ENCODE results near the gene ACSM3. TPM values are rescaled to one million over a fixed set of nuclear protein-coding genes. Genes with fewer than 3 reads are reported as not detected.
"Not testable (repeated sequence)": the region's sequence is repeated elsewhere in the genome, so short reads cannot be mapped to it uniquely, and the experiment has no call there.

ACSM3 gene
- total and polyA plus RNA-seq, 4 donors = 10.3 to 48.6 (median 27.3) TPM

- Histone ChIP-seq H3K27me3 (ENCODE audit: control insufficient read depth in 3 of 3, insufficient read depth in 3 of 3, low read length in 2 of 3) (no peaks in the 10 kb centered on the region), H3K9ac (ENCODE audit: insufficient read depth in 1 of 2, low read length in 2 of 2) (no peak overlapping the region), H3K27ac (ENCODE audit: low read depth in 1 of 2, low read length in 1 of 2) (no peak overlapping the region), H3K36me3 (ENCODE audit: control insufficient read depth in 4 of 4, insufficient read depth in 4 of 4, low read length in 4 of 4) (no peaks in the 10 kb centered on the region), H3K4me3 (no peak overlapping the region), H3K9me3 (ENCODE audit: control insufficient read depth in 4 of 4, insufficient read depth in 3 of 4, low read length in 3 of 4) (peaks cover 0 to 2% (median 0%) of the 10 kb centered on the region in 4 donors), H3K4me1 (ENCODE audit: control insufficient read depth in 5 of 5, insufficient read depth in 5 of 5, low read length in 5 of 5) (no peaks in the 10 kb centered on the region)
- DNase-seq (no peak), ATAC-seq (ENCODE audit: insufficient read depth, low FRiP score) (no peak)
- 91 to 100% methylated on average over 1 of the region's 1 CpG for WGBS, 2 donors
- no peak for TF ChIP-seq CTCF (IDR thresholded peaks at IDR 0.05; ENCODE audit: control extremely low read depth, extremely low read depth)
These were observed 14.3 kb upstream of the ACSM3 start for GRCh38 chr16:20749474-20749873.

GRCh38 chr16:20750558-20750957 lies 13.3 kb upstream of the ACSM3 start:
- no peak for ATAC-seq (ENCODE audit: insufficient read depth, low FRiP score)
- no peaks in the 10 kb centered on the region for H3K4me1 ChIP-seq (ENCODE audit: control insufficient read depth in 5 of 5, insufficient read depth in 5 of 5, low read length in 5 of 5)
- DNase-seq = no peak
- H3K27ac ChIP-seq (ENCODE audit: low read depth in 1 of 2, low read length in 1 of 2) = no peak overlapping the region
- H3K27me3 ChIP-seq (ENCODE audit: control insufficient read depth in 3 of 3, insufficient read depth in 3 of 3, low read length in 2 of 3) = no peaks in the 10 kb centered on the region
- no peak overlapping the region for H3K9ac ChIP-seq (ENCODE audit: insufficient read depth in 1 of 2, low read length in 2 of 2)
- no peak for TF ChIP-seq CTCF (IDR thresholded peaks at IDR 0.05; ENCODE audit: control extremely low read depth, extremely low read depth)
- H3K4me3 ChIP-seq = no peak overlapping the region
- no peaks in the 10 kb centered on the region for H3K36me3 ChIP-seq (ENCODE audit: control insufficient read depth in 4 of 4, insufficient read depth in 4 of 4, low read length in 4 of 4)
- 75 to 85% methylated on average over 1 of the region's 1 CpG for WGBS, 2 donors
- peaks cover 0 to 2% (median 0%) of the 10 kb centered on the region in 4 donors for H3K9me3 ChIP-seq (ENCODE audit: control insufficient read depth in 4 of 4, insufficient read depth in 3 of 4, low read length in 3 of 4)

DNA sequence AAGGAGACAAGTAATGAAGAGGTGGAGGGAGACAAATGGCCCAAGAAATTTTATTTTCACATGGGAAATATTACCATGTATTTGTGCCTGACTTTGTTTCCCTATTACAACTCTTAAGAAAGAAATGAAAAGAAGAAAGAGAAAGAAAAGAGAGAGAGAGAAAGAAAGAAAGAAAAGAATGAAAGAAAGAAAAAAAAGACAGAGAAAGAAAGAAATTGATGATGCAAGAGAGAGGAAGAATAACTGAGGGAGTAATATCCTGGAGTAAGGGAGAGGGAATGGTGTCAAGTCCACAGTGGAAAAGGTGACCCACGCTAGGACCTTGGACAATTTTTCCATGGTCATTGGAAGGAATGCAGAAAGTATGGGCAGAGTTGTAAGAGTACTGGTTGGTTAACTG lies 10.1 kb upstream of the ACSM3 start:
- Histone ChIP-seq H3K9me3 (ENCODE audit: control insufficient read depth in 4 of 4, insufficient read depth in 3 of 4, low read length in 3 of 4) (no peaks in the 10 kb centered on the region), H3K4me3 (no peak overlapping the region), H3K4me1 (ENCODE audit: control insufficient read depth in 5 of 5, insufficient read depth in 5 of 5, low read length in 5 of 5) (no peaks in the 10 kb centered on the region), H3K36me3 (ENCODE audit: control insufficient read depth in 4 of 4, insufficient read depth in 4 of 4, low read length in 4 of 4) (no peaks in the 10 kb centered on the region), H3K9ac (ENCODE audit: insufficient read depth in 1 of 2, low read length in 2 of 2) (no peak overlapping the region), H3K27me3 (ENCODE audit: control insufficient read depth in 3 of 3, insufficient read depth in 3 of 3, low read length in 2 of 3) (no peaks in the 10 kb centered on the region), H3K27ac (ENCODE audit: low read depth in 1 of 2, low read length in 1 of 2) (no peak overlapping the region)
- TF ChIP-seq CTCF (IDR thresholded peaks at IDR 0.05; ENCODE audit: control extremely low read depth, extremely low read depth) = no peak
- DNase-seq (no peak), ATAC-seq (ENCODE audit: insufficient read depth, low FRiP score) (no peak)
- 78 to 91% methylated on average over 1 of the region's 1 CpG for WGBS, 2 donors

DNA sequence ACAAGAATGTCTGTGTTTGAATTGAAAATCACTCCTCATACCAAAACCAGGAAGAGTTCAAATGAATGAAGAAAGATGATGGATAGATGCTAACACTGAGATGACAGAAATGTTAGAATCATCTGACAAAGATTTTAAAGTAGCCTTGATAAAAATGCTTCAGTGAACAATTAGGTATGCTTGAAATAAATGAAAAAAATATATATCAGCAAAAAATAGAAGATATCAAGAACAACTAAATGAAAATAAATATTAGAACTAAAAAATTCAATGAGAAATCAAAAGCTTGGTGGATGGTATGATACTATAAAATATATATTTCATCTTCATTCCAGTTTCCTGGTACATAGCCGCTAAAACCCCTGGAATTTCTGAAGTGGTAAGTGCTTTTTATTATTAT lies 8.6 kb upstream of the ACSM3 start:
- 94 to 100% methylated on average over 1 of the region's 1 CpG for WGBS, 2 donors
- no peak overlapping the region for H3K9ac ChIP-seq (ENCODE audit: insufficient read depth in 1 of 2, low read length in 2 of 2)
- no peaks in the 10 kb centered on the region for H3K4me1 ChIP-seq (ENCODE audit: control insufficient read depth in 5 of 5, insufficient read depth in 5 of 5, low read length in 5 of 5)
- no peaks in the 10 kb centered on the region for H3K36me3 ChIP-seq (ENCODE audit: control insufficient read depth in 4 of 4, insufficient read depth in 4 of 4, low read length in 4 of 4)
- no peak for TF ChIP-seq CTCF (IDR thresholded peaks at IDR 0.05; ENCODE audit: control extremely low read depth, extremely low read depth)
- no peaks in the 10 kb centered on the region for H3K27me3 ChIP-seq (ENCODE audit: control insufficient read depth in 3 of 3, insufficient read depth in 3 of 3, low read length in 2 of 3)
- no peak overlapping the region for H3K4me3 ChIP-seq
- no peaks in the 10 kb centered on the region for H3K9me3 ChIP-seq (ENCODE audit: control insufficient read depth in 4 of 4, insufficient read depth in 3 of 4, low read length in 3 of 4)
- DNase-seq = no peak
- no peak overlapping the region for H3K27ac ChIP-seq (ENCODE audit: low read depth in 1 of 2, low read length in 1 of 2)
- ATAC-seq (ENCODE audit: insufficient read depth, low FRiP score) = no peak

GRCh38 chr16:20755799-20756198 lies 8.0 kb upstream of the ACSM3 start:
- ATAC-seq (ENCODE audit: insufficient read depth, low FRiP score); H3K9me3 ChIP-seq (ENCODE audit: control insufficient read depth in 4 of 4, insufficient read depth in 3 of 4, low read length in 3 of 4); H3K4me3 ChIP-seq; H3K9ac ChIP-seq (ENCODE audit: insufficient read depth in 1 of 2, low read length in 2 of 2); H3K27ac ChIP-seq (ENCODE audit: low read depth in 1 of 2, low read length in 1 of 2); DNase-seq; H3K4me1 ChIP-seq (ENCODE audit: control insufficient read depth in 5 of 5, insufficient read depth in 5 of 5, low read length in 5 of 5); H3K36me3 ChIP-seq (ENCODE audit: control insufficient read depth in 4 of 4, insufficient read depth in 4 of 4, low read length in 4 of 4); H3K27me3 ChIP-seq (ENCODE audit: control insufficient read depth in 3 of 3, insufficient read depth in 3 of 3, low read length in 2 of 3): not testable (repeated sequence)
- 89 to 92% methylated on average over 2 to 3 of the region's 5 CpGs for WGBS, 2 donors
